ENCODE measurements around the gene C6orf136. TPM values are rescaled to one million over a fixed set of nuclear protein-coding genes. Genes with fewer than 3 reads are reported as not detected.

C6orf136 gene
- total RNA-seq, 1 experiment from 2014 or later, result 34.8 TPM

- RAD21 ChIA-PET (ENCODE audit: low non-redundant PET in 1 of 2, low total read pairs in 2 of 2, uncharacterized antibody in 2 of 2, unreplicated experiment in 2 of 2), result interaction anchor here (1.0 to 2.0 kb wide), 4 partner anchors 44 to 52 kb away, joined by 3 to 22 read pairs (median 12); no protein-coding TSS in a partner anchor
- no peak for TF ChIP-seq EZH2 (IDR thresholded peaks at IDR 0.05)
- peak in 2 of 3 experiments; percentile 96; a peak in 4 of 6 replicates for TF ChIP-seq CTCF (IDR thresholded peaks at IDR 0.05 in 2 of 3, conservative IDR thresholded peaks at IDR 0.05 in 1 of 3; ENCODE audit: borderline replicate concordance in 1 of 3, insufficient read depth in 1 of 3, low read depth in 2 of 3, low read length in 2 of 3)
- peak; percentile 61 for TF ChIP-seq YY1 (IDR thresholded peaks at IDR 0.05; ENCODE audit: extremely low read depth, insufficient replicate concordance, low read depth, low read length)
- TF ChIP-seq MAX (IDR thresholded peaks at IDR 0.05), result no peak
These were observed 32.2 kb downstream of the C6orf136 start for GRCh38 chr6:30678964-30679726.

More at GRCh38 chr6:30678964-30679726, 32.2 kb downstream of the C6orf136 start:
- Histone ChIP-seq H3K4me1 (ENCODE audit: control insufficient read depth in 1 of 2, insufficient read depth in 2 of 2, low read length in 2 of 2) (peaks cover 22 to 34% of the 10 kb centered on the region in 2 experiments), H2AFZ (ENCODE audit: low read depth, low read length, poor library complexity, severe bottlenecking) (no peak overlapping the region), H3K9me2 (ENCODE audit: insufficient read depth) (no peaks in the 10 kb centered on the region), H3K9ac (ENCODE audit: low read length) (0 out of 2 replicates have a peak overlapping the region, but pooled peaks have one; percentile 19), H3K27me3 (ENCODE audit: insufficient read depth, low read length) (no peaks in the 10 kb centered on the region), H3K9me3 (ENCODE audit: control insufficient read depth in 1 of 2, insufficient read depth in 1 of 2, low read depth in 1 of 2, low read length in 2 of 2) (no peaks in the 10 kb centered on the region), H3K79me2 (ENCODE audit: insufficient read depth, low read length) (peaks cover 35% of the 10 kb centered on the region), H3K36me3 (ENCODE audit: control insufficient read depth in 1 of 2, insufficient read depth in 2 of 2, low read length in 2 of 2) (peaks cover 9 to 19% of the 10 kb centered on the region in 2 experiments; a peak in 3 of 4 replicates), H4K20me1 (ENCODE audit: insufficient read depth) (no peaks in the 10 kb centered on the region), H3K27ac (ENCODE audit: low read depth, low read length) (0 out of 2 replicates have a peak overlapping the region, but pooled peaks have one; percentile 8), H3K4me3 (replicated peaks in 1 of 2; ENCODE audit: low read depth in 1 of 2, low read length in 2 of 2) (no peak overlapping the region), H3K4me2 (ENCODE audit: low read length) (peak overlapping the region; percentile 36)
- ATAC-seq (peak; percentile 85), DNase-seq (ENCODE audit: low read depth, low spot score) (no peak)
- POLR2A ChIA-PET, result interaction anchor here (0.7 to 2.6 kb wide), 6 partner anchors 8 to 82 kb away, joined by 4 to 15 read pairs (median 6); partner anchors contain the start of gene MDC1
- CTCF ChIA-PET, result interaction anchor here (0.6 to 3.9 kb wide), 16 partner anchors 8 to 688 kb away, joined by 3 to 70 read pairs (median 6); partner anchors contain the start of genes MDC1, NRM and TUBB
- no TSS peak for BruUV-seq (replicated peaks)
- intact Hi-C loops (cut with micrococcal nuclease), result loop anchor here (1.0 to 5.0 kb wide), 5 partner anchors 43 to 408 kb away; no protein-coding TSS in a partner anchor
